Calu3 (cell line): ENCODE measurements around the gene ZNF846. TPM values are rescaled to one million over a fixed set of nuclear protein-coding genes. Genes with fewer than 3 reads are reported as not detected.
"Not testable (repeated sequence)": the region's sequence is repeated elsewhere in the genome, so short reads cannot be mapped to it uniquely, and the experiment has no call there.

Source experiments
- BruUV-seq: library from RNA; stranded (reverse); fragments of 400-500 nt; replicated peaks from 2 replicates; lab custom pipeline; 2021; lab: Mats Ljungman, UMichigan
- CTCF ChIA-PET: fragments of 300-600 bp; sonication (Branson Sonifier 250); formaldehyde crosslinking; loops from one replicate; lab custom pipeline; 2022; ENCODE audit warnings: antibody characterized with exemption; lab: Charles Lee
- DNase-seq: peaks from one replicate; pipeline ENCODE4 v3.0.0; 2022
- H3K27ac Mint-ChIP-seq: one replicate; pipeline ENCODE4 v1.8.0; 2022; ENCODE audit warnings: mixed read lengths; ENCODE audit not compliant: unreplicated experiment
- H3K27me3 Mint-ChIP-seq: one replicate; pipeline ENCODE4 v1.8.0; 2022; ENCODE audit warnings: mixed read lengths; ENCODE audit not compliant: unreplicated experiment
- H3K36me3 Mint-ChIP-seq: one replicate; pipeline ENCODE4 v1.8.0; 2022; ENCODE audit warnings: mild to moderate bottlenecking, moderate library complexity, mixed read lengths; ENCODE audit not compliant: insufficient read depth, unreplicated experiment
- H3K4me1 Mint-ChIP-seq: one replicate; pipeline ENCODE4 v1.8.0; 2022; ENCODE audit warnings: mild to moderate bottlenecking, low read depth, mixed read lengths; ENCODE audit not compliant: unreplicated experiment
- H3K4me3 Mint-ChIP-seq: one replicate; pipeline ENCODE4 v1.8.0; 2022; ENCODE audit warnings: mild to moderate bottlenecking, low read depth, moderate library complexity, mixed read lengths; ENCODE audit not compliant: unreplicated experiment
- H3K9me3 Mint-ChIP-seq: one replicate; pipeline ENCODE4 v1.8.0; 2022; ENCODE audit warnings: low read depth, mixed read lengths; ENCODE audit not compliant: unreplicated experiment
- CTCF ChIP-seq: fragments of 200-600 bp; IDR thresholded peaks from one replicate; pipeline ENCODE4 v1.8.0; 2022; ENCODE audit warnings: antibody characterized with exemption; ENCODE audit not compliant: unreplicated experiment
- intact Hi-C: fragments of 100-400 bp; cut with micrococcal nuclease; formaldehyde crosslinking; loops from one replicate; pipeline ENCODE4 v1.10.0; 2022; ENCODE audit not compliant: unreplicated experiment
- total RNA-seq: library from RNA; stranded (reverse); gene quantifications from 2 replicates; pipeline ENCODE4 v1.2.3, GENCODE V29; 2022

ZNF846 gene
- total RNA-seq, 1 experiment from 2014 or later = 7.8 TPM

- intact Hi-C loops = no loop called here
- Mint-ChIP-seq H3K9me3 (peaks cover 6% of the 10 kb centered on the region), H3K27ac (no peak overlapping the region), H3K4me1 (no peaks in the 10 kb centered on the region), H3K36me3 (no peaks in the 10 kb centered on the region), H3K27me3 (no peaks in the 10 kb centered on the region), H3K4me3 (no peak overlapping the region)
- BruUV-seq = no TSS peak
- TF ChIP-seq CTCF = no peak
- CTCF ChIA-PET = no interaction called here
- DNase-seq = no peak
These were observed 32.6 kb downstream of the ZNF846 start for GRCh38 chr19:9735986-9736385.

GRCh38 chr19:9730056-9730455 is 38.5 kb downstream of the ZNF846 start:
- H3K4me3 Mint-ChIP-seq, H3K9me3 Mint-ChIP-seq, H3K27ac Mint-ChIP-seq, H3K27me3 Mint-ChIP-seq, CTCF ChIA-PET, H3K36me3 Mint-ChIP-seq, DNase-seq, intact Hi-C loops, BruUV-seq, H3K4me1 Mint-ChIP-seq: not testable (repeated sequence)

- intact Hi-C loops = no loop called here
- no TSS peak for BruUV-seq
- no peak overlapping the region for H3K27ac Mint-ChIP-seq
- TF ChIP-seq CTCF = no peak
- DNase-seq = no peak
- CTCF ChIA-PET = no interaction called here
- no peaks in the 10 kb centered on the region for H3K27me3 Mint-ChIP-seq
- peaks cover 2% of the 10 kb centered on the region for H3K9me3 Mint-ChIP-seq
- no peak overlapping the region for H3K4me3 Mint-ChIP-seq
- no peaks in the 10 kb centered on the region for H3K36me3 Mint-ChIP-seq
- no peaks in the 10 kb centered on the region for H3K4me1 Mint-ChIP-seq
These were observed 39.4 kb downstream of the ZNF846 start for GRCh38 chr19:9729162-9729561.

GRCh38 chr19:9727644-9728043 is 40.9 kb downstream of the ZNF846 start:
- TF ChIP-seq CTCF = no peak
- Mint-ChIP-seq H3K36me3 (no peaks in the 10 kb centered on the region), H3K4me1 (no peaks in the 10 kb centered on the region), H3K27ac (no peak overlapping the region), H3K9me3 (no peaks in the 10 kb centered on the region), H3K27me3 (no peaks in the 10 kb centered on the region), H3K4me3 (no peak overlapping the region)
- no peak for DNase-seq
- no TSS peak for BruUV-seq
- intact Hi-C loops = no loop called here
- CTCF ChIA-PET = no interaction called here

- H3K4me1 Mint-ChIP-seq, CTCF ChIA-PET, H3K4me3 Mint-ChIP-seq, H3K27me3 Mint-ChIP-seq, H3K9me3 Mint-ChIP-seq, DNase-seq, BruUV-seq, H3K36me3 Mint-ChIP-seq, intact Hi-C loops, H3K27ac Mint-ChIP-seq: not testable (repeated sequence)
These were observed 42.9 kb downstream of the ZNF846 start for GRCh38 chr19:9725508-9726201.
